ENCODE measurements around the gene CTDP1.

GRCh38 chr18:79755496-79756142 is 76.0 kb downstream of the CTDP1 start:
- TF ChIP-seq CTCF (IDR thresholded peaks at IDR 0.05; ENCODE audit: low read length) (no peak), EZH2 (IDR thresholded peaks at IDR 0.05; ENCODE audit: borderline replicate concordance, low read length) (no peak)

Measured in OCI-LY1 (cell line).